Measurements from ENCODE around the gene DDIT4. TPM values are rescaled to one million over a fixed set of nuclear protein-coding genes. Genes with fewer than 3 reads are reported as not detected.

The DDIT4 gene
- total and polyA plus RNA-seq, 9 of the 15 experiments (the other 6 are each of a cell fraction or from before 2014, with no cell fraction given) = 8.2 to 675 (median 159) TPM

- TF ChIP-seq ZBTB11 (CRISPR knock-in tag; IDR thresholded peaks at IDR 0.05) (0 out of 6 replicates have a peak, but pooled peaks of 1 of the 3 experiments have one; percentile 17), FOXO4 (CRISPR knock-in tag; IDR thresholded peaks at IDR 0.05) (0 out of 2 replicates have a peak, but pooled peaks have one; percentile 62), HOMEZ (CRISPR knock-in tag; IDR thresholded peaks at IDR 0.05) (peak; percentile 85; the same call in 1 of the 2 replicates), ZNF609 (CRISPR knock-in tag; IDR thresholded peaks at IDR 0.05; ENCODE audit: borderline replicate concordance) (no peak), ZBTB17 (CRISPR knock-in tag; IDR thresholded peaks at IDR 0.05) (peak; percentile 78; the same call in 1 of the 2 replicates), LEF1 (IDR thresholded peaks at IDR 0.05) (peak; percentile 51; the same call in 1 of the 2 replicates), E2F8 (IDR thresholded peaks at IDR 0.05; ENCODE audit: low read depth, partially characterized antibody) (peak; percentile 28), SNRNP70 (optimal IDR thresholded peaks at IDR 0.05; ENCODE audit: low read depth, low read length) (no peak), ZNF561 (CRISPR knock-in tag; conservative IDR thresholded peaks at IDR 0.05) (no peak), KDM2B (CRISPR knock-in tag; IDR thresholded peaks at IDR 0.05) (no peak)
These were observed 12.5 kb upstream of the DDIT4 start (continued) for GRCh38 chr10:72260976-72261783.
